Epithelial cell of esophagus (primary cell): ENCODE data around the gene ABCB4.
A peak's percentile ranks its signal among the peaks of the same experiment; 100 is the strongest.
"Not testable (repeated sequence)": the region's sequence is repeated elsewhere in the genome, so short reads cannot be mapped to it uniquely, and the experiment has no call there.

ENCODE experiments used
- DNase-seq: peaks from one replicate; pipeline ENCODE4 v3.0.0; 2010; ENCODE audit warnings: low read depth
- H3K4me3 ChIP-seq: 2 replicates; pipeline ENCODE4 v1.5.1; 2011; ENCODE audit warnings: mild to moderate bottlenecking, low read length, control low read depth
- TF ChIP-seq, protein P1 (sequence below): IDR thresholded peaks from 2 replicates; pipeline ENCODE4 v1.5.1; 2011; ENCODE audit warnings: low read depth, mild to moderate bottlenecking, low read length, control low read depth, inconsistent platforms; ENCODE audit not compliant: insufficient read depth; ENCODE audit errors: missing control alignments

The ABCB4 gene

DNA sequence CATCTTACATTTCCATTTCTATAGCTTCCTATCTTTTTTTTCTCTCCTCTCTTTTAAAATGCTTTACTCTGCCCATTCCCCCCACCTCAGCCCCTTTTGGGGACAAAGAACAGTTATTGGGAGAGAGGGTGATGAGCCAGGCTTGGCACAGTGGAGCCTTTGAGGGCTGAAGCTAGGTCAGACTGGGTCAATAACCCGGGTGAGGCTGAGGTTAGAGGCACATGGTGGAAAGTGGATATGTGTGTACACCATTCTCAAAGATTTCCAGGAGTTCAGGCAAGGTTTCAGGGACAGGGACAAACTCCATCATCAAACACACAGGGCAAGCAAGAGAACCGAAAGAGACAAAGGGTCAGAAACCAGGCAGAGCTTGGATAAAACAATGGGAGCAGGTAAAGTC, 11.5 kb downstream of the ABCB4 start:
- no peak overlapping the region for H3K4me3 ChIP-seq
- DNase-seq: no peak
- TF ChIP-seq, protein P1, sequence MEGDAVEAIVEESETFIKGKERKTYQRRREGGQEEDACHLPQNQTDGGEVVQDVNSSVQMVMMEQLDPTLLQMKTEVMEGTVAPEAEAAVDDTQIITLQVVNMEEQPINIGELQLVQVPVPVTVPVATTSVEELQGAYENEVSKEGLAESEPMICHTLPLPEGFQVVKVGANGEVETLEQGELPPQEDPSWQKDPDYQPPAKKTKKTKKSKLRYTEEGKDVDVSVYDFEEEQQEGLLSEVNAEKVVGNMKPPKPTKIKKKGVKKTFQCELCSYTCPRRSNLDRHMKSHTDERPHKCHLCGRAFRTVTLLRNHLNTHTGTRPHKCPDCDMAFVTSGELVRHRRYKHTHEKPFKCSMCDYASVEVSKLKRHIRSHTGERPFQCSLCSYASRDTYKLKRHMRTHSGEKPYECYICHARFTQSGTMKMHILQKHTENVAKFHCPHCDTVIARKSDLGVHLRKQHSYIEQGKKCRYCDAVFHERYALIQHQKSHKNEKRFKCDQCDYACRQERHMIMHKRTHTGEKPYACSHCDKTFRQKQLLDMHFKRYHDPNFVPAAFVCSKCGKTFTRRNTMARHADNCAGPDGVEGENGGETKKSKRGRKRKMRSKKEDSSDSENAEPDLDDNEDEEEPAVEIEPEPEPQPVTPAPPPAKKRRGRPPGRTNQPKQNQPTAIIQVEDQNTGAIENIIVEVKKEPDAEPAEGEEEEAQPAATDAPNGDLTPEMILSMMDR: no peak

DNA sequence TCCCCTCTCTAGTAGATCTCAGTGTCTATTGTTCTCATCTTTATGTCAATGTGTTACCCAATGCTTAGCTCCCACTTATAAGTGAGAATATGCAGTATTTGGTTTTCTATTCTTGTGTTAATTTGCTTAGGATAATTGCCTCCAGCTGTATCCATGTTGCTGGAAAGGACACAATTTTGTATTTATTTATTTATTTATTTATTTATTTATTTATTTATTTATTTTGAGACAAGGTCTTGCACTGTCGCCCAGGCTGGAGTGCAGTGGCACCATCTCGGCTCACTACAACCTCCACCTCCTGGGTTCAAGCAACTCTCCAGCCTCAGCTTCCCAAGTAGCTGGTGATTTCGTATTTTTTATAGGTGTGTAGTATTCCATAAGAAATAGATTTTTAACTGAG, 15.0 kb downstream of the ABCB4 start:
- DNase-seq, H3K4me3 ChIP-seq: not testable (repeated sequence)

DNA sequence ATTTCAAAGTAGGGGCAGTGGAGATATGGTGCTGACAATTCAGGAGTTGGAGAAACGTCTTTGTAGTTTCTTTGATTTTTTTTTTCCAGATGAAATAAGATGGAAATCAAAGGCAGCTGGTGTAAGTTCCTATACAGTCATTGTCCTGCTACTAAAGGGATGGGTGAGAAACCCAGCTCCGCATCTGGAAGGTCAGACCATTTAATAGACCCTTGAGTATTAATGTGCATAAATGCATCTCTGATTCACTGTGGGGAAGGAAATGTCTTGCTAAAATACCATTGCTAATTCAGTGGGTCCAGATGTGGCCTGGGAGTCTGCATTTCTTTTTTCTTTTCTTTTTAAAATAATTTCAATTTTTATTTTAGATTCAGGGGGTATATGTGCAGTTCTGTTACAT, 15.5 kb downstream of the ABCB4 start:
- TF ChIP-seq, protein P1: no peak
- H3K4me3 ChIP-seq: no peak overlapping the region
- DNase-seq: no peak

DNA sequence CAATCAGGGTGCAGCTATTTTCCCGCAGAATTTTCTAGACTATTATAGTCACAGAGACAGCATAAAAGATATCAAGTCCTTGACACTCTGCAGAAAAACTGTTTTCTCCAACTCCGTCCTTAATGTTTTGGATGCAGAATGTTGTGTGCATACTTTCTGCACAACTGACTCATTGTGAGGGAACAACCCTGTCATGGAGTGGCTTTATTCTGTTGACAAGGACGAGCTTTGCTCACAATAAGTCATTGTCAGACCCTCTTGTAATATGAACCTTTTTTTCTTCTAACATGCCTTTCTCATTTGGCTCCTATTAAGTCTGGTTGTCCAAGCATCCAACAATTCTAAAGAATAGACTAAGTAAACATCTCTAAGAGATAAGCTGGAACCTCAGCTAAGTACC, 17.3 kb downstream of the ABCB4 start:
- H3K4me3 ChIP-seq: no peak overlapping the region
- TF ChIP-seq, protein P1: no peak
- DNase-seq: no peak

DNA sequence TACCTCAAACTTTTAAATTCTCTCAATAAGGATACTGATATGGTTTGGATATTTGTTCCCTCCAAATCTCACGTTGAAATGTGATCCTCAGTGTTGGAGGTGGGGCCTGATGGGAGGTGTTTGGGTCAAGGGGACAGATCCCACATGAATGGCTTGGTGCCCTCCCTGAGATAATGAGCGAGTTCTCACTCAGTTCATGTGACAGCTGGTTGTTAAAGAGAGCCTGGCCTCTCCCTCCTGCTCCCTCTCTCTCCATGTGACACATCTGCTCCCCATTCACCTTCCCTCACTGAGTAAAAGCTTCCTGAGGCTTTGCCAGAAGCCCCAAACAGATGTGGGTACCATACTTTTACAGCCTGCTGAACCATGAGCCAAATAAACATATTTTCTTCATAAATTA, 19.2 kb downstream of the ABCB4 start:
- H3K4me3 ChIP-seq: no peak overlapping the region
- DNase-seq: no peak
- TF ChIP-seq, protein P1: no peak

DNA sequence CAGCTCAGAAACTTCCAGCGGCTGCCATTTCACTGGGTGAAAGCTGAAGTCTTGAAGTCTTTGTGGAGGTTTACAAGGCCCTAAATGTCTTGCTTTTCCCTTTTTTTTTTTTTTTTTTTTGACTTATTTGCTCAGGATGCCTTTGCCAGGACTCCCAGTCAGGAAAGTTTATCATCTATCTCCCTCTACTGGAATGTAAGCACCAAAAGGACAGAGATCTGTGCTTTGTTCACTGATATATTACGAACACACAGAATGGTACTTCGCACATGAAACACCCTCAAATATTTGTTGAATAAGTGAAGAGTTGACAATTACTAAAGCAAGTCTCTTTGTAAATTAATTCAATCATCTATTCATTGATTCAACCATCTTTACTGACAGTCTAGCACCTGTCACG, 23.2 kb downstream of the ABCB4 start:
- no peak overlapping the region for H3K4me3 ChIP-seq
- TF ChIP-seq, protein P1: peak; percentile 8
- DNase-seq: no peak

DNA sequence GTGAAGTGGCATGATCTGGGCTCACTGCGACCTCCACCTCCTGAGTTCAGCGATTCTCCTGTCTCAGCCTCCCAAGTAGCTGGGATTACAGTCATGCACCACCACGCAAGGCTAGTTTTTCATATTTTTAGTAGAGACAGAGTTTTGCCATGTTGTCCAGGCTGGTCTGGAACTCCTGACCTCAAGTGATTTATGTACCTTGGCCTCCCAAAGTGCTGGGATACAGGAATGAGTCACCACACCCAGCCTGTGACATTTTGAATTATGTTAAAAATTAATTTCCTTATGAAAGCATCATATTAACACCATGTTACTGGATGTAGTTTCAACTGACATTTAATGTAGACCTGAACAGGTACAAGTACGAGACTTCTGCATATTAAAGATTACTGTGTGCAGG, 24.3 kb downstream of the ABCB4 start:
- TF ChIP-seq, protein P1: no peak
- DNase-seq: no peak
- no peak overlapping the region for H3K4me3 ChIP-seq

DNA sequence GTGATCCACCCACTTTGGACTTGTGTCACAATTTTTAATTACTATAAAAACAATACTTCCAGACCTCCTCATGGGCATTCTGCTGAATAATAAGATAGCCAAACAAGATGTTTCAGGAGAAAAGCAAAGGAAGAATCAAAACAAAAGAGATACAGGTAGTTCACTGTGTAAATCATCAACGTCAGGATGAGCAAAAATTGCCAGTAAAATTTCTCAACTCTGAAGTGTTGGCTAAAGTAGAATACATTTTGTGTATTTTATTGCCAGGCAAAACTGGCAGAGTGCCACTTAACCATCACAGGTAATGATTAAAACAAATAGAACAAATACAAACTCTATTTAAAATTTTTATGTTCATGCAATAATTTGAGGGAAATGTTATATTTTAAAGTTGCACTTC, 24.8 kb downstream of the ABCB4 start:
- no peak for DNase-seq
- H3K4me3 ChIP-seq: no peak overlapping the region
- TF ChIP-seq, protein P1: no peak
